ENCODE data around the gene LRRC55.

LRRC55 gene

GRCh38 chr11:57180081-57180561 lies 1.6 kb upstream of the LRRC55 start:
- Histone ChIP-seq H2AFZ (ENCODE audit: insufficient read depth, low read length, poor library complexity) (no peak overlapping the region), H3K9me3 (ENCODE audit: insufficient read depth, low read depth, low read length) (peaks cover 4% of the 10 kb centered on the region), H2AK5ac (ENCODE audit: low read length) (no peak overlapping the region), H3K27me3 (ENCODE audit: insufficient read depth, low read length) (peaks cover 14% of the 10 kb centered on the region), H3K14ac (ENCODE audit: low read length) (no peak overlapping the region), H3K18ac (ENCODE audit: low read length) (no peak overlapping the region), H2BK12ac (ENCODE audit: low read length) (no peak overlapping the region), H2BK120ac (ENCODE audit: insufficient read depth, low read length, poor library complexity) (no peak overlapping the region), H3K79me1 (ENCODE audit: low read length) (no peaks in the 10 kb centered on the region), H3K27ac (ENCODE audit: low read depth, low read length) (no peak overlapping the region), H3K79me2 (ENCODE audit: control insufficient read depth, insufficient read depth, low read length, poor library complexity) (no peaks in the 10 kb centered on the region), H3K4ac (ENCODE audit: low read depth, low read length) (no peak overlapping the region), H3K36me3 (ENCODE audit: control insufficient read depth in 1 of 2, insufficient read depth in 2 of 2, low read length in 2 of 2) (no peaks in the 10 kb centered on the region), H3K23ac (ENCODE audit: low read length) (no peak overlapping the region), H2BK5ac (ENCODE audit: low read depth, low read length, poor library complexity) (no peak overlapping the region), H3K4me1 (ENCODE audit: control insufficient read depth in 1 of 2, insufficient read depth in 2 of 2, low read length in 2 of 2) (no peaks in the 10 kb centered on the region), H3K4me3 (ENCODE audit: low read depth, low read length) (no peak overlapping the region), H3K9ac (ENCODE audit: low read length) (no peak overlapping the region), H4K12ac (ENCODE audit: low read depth, low read length) (no peak overlapping the region), H3K4me2 (ENCODE audit: low read length) (no peak overlapping the region), H4K91ac (ENCODE audit: low read depth, low read length) (no peak overlapping the region), H4K8ac (ENCODE audit: low read depth, low read length) (no peak overlapping the region)
- DNase-seq = no peak
- no CpG with 5 or more reads among the region's 24 CpGs for WGBS (ENCODE audit: extremely low coverage, insufficient coverage, insufficient read length)

- H3K4ac ChIP-seq (ENCODE audit: low read depth, low read length) = no peak overlapping the region
- no peak overlapping the region for H3K27ac ChIP-seq (ENCODE audit: low read depth, low read length)
- no peak overlapping the region for H2BK120ac ChIP-seq (ENCODE audit: insufficient read depth, low read length, poor library complexity)
- H3K36me3 ChIP-seq (ENCODE audit: control insufficient read depth in 1 of 2, insufficient read depth in 2 of 2, low read length in 2 of 2) = no peaks in the 10 kb centered on the region
- no peaks in the 10 kb centered on the region for H3K79me1 ChIP-seq (ENCODE audit: low read length)
- no peak overlapping the region for H4K91ac ChIP-seq (ENCODE audit: low read depth, low read length)
- H3K23ac ChIP-seq (ENCODE audit: low read length) = no peak overlapping the region
- no peak overlapping the region for H3K14ac ChIP-seq (ENCODE audit: low read length)
- H3K9me3 ChIP-seq (ENCODE audit: insufficient read depth, low read depth, low read length) = peaks cover 4% of the 10 kb centered on the region
- WGBS (ENCODE audit: extremely low coverage, insufficient coverage, insufficient read length) = no CpG with 5 or more reads among the region's 2 CpGs
- H3K4me3 ChIP-seq (ENCODE audit: low read depth, low read length) = no peak overlapping the region
- no peak overlapping the region for H4K12ac ChIP-seq (ENCODE audit: low read depth, low read length)
- H3K4me1 ChIP-seq (ENCODE audit: control insufficient read depth in 1 of 2, insufficient read depth in 2 of 2, low read length in 2 of 2) = no peaks in the 10 kb centered on the region
- no peak for DNase-seq
- H3K18ac ChIP-seq (ENCODE audit: low read length) = no peak overlapping the region
- H2BK5ac ChIP-seq (ENCODE audit: low read depth, low read length, poor library complexity) = no peak overlapping the region
- H2AFZ ChIP-seq (ENCODE audit: insufficient read depth, low read length, poor library complexity) = no peak overlapping the region
- no peak overlapping the region for H2AK5ac ChIP-seq (ENCODE audit: low read length)
- no peak overlapping the region for H2BK12ac ChIP-seq (ENCODE audit: low read length)
- no peak overlapping the region for H3K9ac ChIP-seq (ENCODE audit: low read length)
- H3K79me2 ChIP-seq (ENCODE audit: control insufficient read depth, insufficient read depth, low read length, poor library complexity) = no peaks in the 10 kb centered on the region
- no peak overlapping the region for H4K8ac ChIP-seq (ENCODE audit: low read depth, low read length)
- H3K27me3 ChIP-seq (ENCODE audit: insufficient read depth, low read length) = peaks cover 14% of the 10 kb centered on the region
- H3K4me2 ChIP-seq (ENCODE audit: low read length) = no peak overlapping the region
These were observed 789 bp upstream of the LRRC55 start for GRCh38 chr11:57180964-57181363.

GRCh38 chr11:57182896-57183295 lies 1.1 kb downstream of the LRRC55 start:
- Histone ChIP-seq H3K79me2 (ENCODE audit: control insufficient read depth, insufficient read depth, low read length, poor library complexity) (no peaks in the 10 kb centered on the region), H3K27me3 (ENCODE audit: insufficient read depth, low read length) (peaks cover 14% of the 10 kb centered on the region), H3K23ac (ENCODE audit: low read length) (no peak overlapping the region), H4K91ac (ENCODE audit: low read depth, low read length) (no peak overlapping the region), H3K4me1 (ENCODE audit: control insufficient read depth in 1 of 2, insufficient read depth in 2 of 2, low read length in 2 of 2) (no peaks in the 10 kb centered on the region), H3K79me1 (ENCODE audit: low read length) (no peaks in the 10 kb centered on the region), H3K18ac (ENCODE audit: low read length) (no peak overlapping the region), H2BK120ac (ENCODE audit: insufficient read depth, low read length, poor library complexity) (no peak overlapping the region), H2BK5ac (ENCODE audit: low read depth, low read length, poor library complexity) (no peak overlapping the region), H3K36me3 (ENCODE audit: control insufficient read depth in 1 of 2, insufficient read depth in 2 of 2, low read length in 2 of 2) (no peaks in the 10 kb centered on the region), H3K27ac (ENCODE audit: low read depth, low read length) (no peak overlapping the region), H3K14ac (ENCODE audit: low read length) (no peak overlapping the region), H4K12ac (ENCODE audit: low read depth, low read length) (no peak overlapping the region), H2AK5ac (ENCODE audit: low read length) (no peak overlapping the region), H3K9ac (ENCODE audit: low read length) (no peak overlapping the region), H3K4me2 (ENCODE audit: low read length) (no peak overlapping the region), H2BK12ac (ENCODE audit: low read length) (no peak overlapping the region), H3K4me3 (ENCODE audit: low read depth, low read length) (no peak overlapping the region), H3K9me3 (ENCODE audit: insufficient read depth, low read depth, low read length) (peaks cover 4% of the 10 kb centered on the region), H4K8ac (ENCODE audit: low read depth, low read length) (no peak overlapping the region), H3K4ac (ENCODE audit: low read depth, low read length) (no peak overlapping the region), H2AFZ (ENCODE audit: insufficient read depth, low read length, poor library complexity) (no peak overlapping the region)
- DNase-seq = no peak
- whole genome bisulfite sequencing (ENCODE audit: extremely low coverage, insufficient coverage, insufficient read length) = no CpG with 5 or more reads among the region's 3 CpGs

GRCh38 chr11:57190548-57190947 lies 8.8 kb downstream of the LRRC55 start:
- no peak overlapping the region for H4K91ac ChIP-seq (ENCODE audit: low read depth, low read length)
- no peak overlapping the region for H3K4ac ChIP-seq (ENCODE audit: low read depth, low read length)
- H3K18ac ChIP-seq (ENCODE audit: low read length) = no peak overlapping the region
- no peak overlapping the region for H2AFZ ChIP-seq (ENCODE audit: insufficient read depth, low read length, poor library complexity)
- no peak overlapping the region for H3K4me3 ChIP-seq (ENCODE audit: low read depth, low read length)
- H2BK5ac ChIP-seq (ENCODE audit: low read depth, low read length, poor library complexity) = no peak overlapping the region
- no peak overlapping the region for H4K12ac ChIP-seq (ENCODE audit: low read depth, low read length)
- H3K36me3 ChIP-seq (ENCODE audit: control insufficient read depth in 1 of 2, insufficient read depth in 2 of 2, low read length in 2 of 2) = no peaks in the 10 kb centered on the region
- H3K79me1 ChIP-seq (ENCODE audit: low read length) = no peaks in the 10 kb centered on the region
- DNase-seq = no peak
- H2BK12ac ChIP-seq (ENCODE audit: low read length) = no peak overlapping the region
- H2BK120ac ChIP-seq (ENCODE audit: insufficient read depth, low read length, poor library complexity) = no peak overlapping the region
- no CpG with 5 or more reads among the region's 4 CpGs for WGBS (ENCODE audit: extremely low coverage, insufficient coverage, insufficient read length)
- no peaks in the 10 kb centered on the region for H3K4me1 ChIP-seq (ENCODE audit: control insufficient read depth in 1 of 2, insufficient read depth in 2 of 2, low read length in 2 of 2)
- no peak overlapping the region for H3K14ac ChIP-seq (ENCODE audit: low read length)
- no peaks in the 10 kb centered on the region for H3K27me3 ChIP-seq (ENCODE audit: insufficient read depth, low read length)
- no peaks in the 10 kb centered on the region for H3K79me2 ChIP-seq (ENCODE audit: control insufficient read depth, insufficient read depth, low read length, poor library complexity)
- no peak overlapping the region for H4K8ac ChIP-seq (ENCODE audit: low read depth, low read length)
- H3K23ac ChIP-seq (ENCODE audit: low read length) = no peak overlapping the region
- no peak overlapping the region for H3K4me2 ChIP-seq (ENCODE audit: low read length)
- no peak overlapping the region for H3K27ac ChIP-seq (ENCODE audit: low read depth, low read length)
- no peak overlapping the region for H3K9ac ChIP-seq (ENCODE audit: low read length)
- no peaks in the 10 kb centered on the region for H3K9me3 ChIP-seq (ENCODE audit: insufficient read depth, low read depth, low read length)
- H2AK5ac ChIP-seq (ENCODE audit: low read length) = no peak overlapping the region
